K562 (cell line): Measurements from ENCODE around the gene ZNF775. TPM values are rescaled to one million over a fixed set of nuclear protein-coding genes. Genes with fewer than 3 reads are reported as not detected.

Experiments
- BCL6 ChIP-seq: fragments of 250-450 bp; sonication (Bioruptor Pico); IDR thresholded peaks from 2 replicates; pipeline ENCODE4 v1.4.0; 2020
- CHCHD3 ChIP-seq: fragments of 250-450 bp; sonication (Bioruptor Pico); IDR thresholded peaks from 2 replicates; pipeline ENCODE4 v2.1.2; 2022; ENCODE audit warnings: mild to moderate bottlenecking
- CREB1 ChIP-seq, 2 experiments: sonication (generic) in 1 of 2; formaldehyde crosslinking in 1 of 2; IDR thresholded peaks; 2 replicates each; pipeline versions ENCODE4 v1.6.1 to v1.8.0; 2012 to 2022; ENCODE audit warnings: inconsistent platforms in 1 of 2, mild to moderate bottlenecking in 1 of 2, missing genetic modification reagents in 1 of 2, moderate library complexity in 1 of 2
- CREB3 ChIP-seq: fragments of 450-650 bp; conservative IDR thresholded peaks from 2 replicates; pipeline ENCODE4 v1.6.1; 2016; ENCODE audit warnings: missing genetic modification characterization, low read depth, mild to moderate bottlenecking, missing compliant biosample characterization, moderate library complexity
- CREBBP ChIP-seq: IDR thresholded peaks from one replicate; pipeline ENCODE4 v1.6.1; 2012; ENCODE audit warnings: low read depth, mild to moderate bottlenecking, control low read depth, inconsistent platforms, low read length
- ETS2 ChIP-seq: IDR thresholded peaks from 2 replicates; pipeline ENCODE4 v1.6.1; 2016; ENCODE audit warnings: borderline replicate concordance, missing genetic modification characterization, mild to moderate bottlenecking, moderate library complexity, missing compliant biosample characterization; ENCODE audit not compliant: poor library complexity, severe bottlenecking
- HOXB6 ChIP-seq: fragments of 250-450 bp; sonication (Bioruptor Pico); IDR thresholded peaks from 2 replicates; pipeline ENCODE4 v1.5.1; 2022; ENCODE audit warnings: mild to moderate bottlenecking, borderline replicate concordance
- IRF2 ChIP-seq: sonication (generic); formaldehyde crosslinking; IDR thresholded peaks from 2 replicates; pipeline ENCODE4 v1.8.1; 2022; ENCODE audit warnings: mild to moderate bottlenecking, missing genetic modification reagents
- KDM1A ChIP-seq, 2 experiments: fragments of 450-650 bp; IDR thresholded peaks; 2 replicates each; pipeline ENCODE4 v1.6.1; 2016; ENCODE audit warnings: mild to moderate bottlenecking in 2 of 2
- LEF1 ChIP-seq: fragments of 450-650 bp; IDR thresholded peaks from 2 replicates; pipeline ENCODE4 v1.6.1; 2016; ENCODE audit warnings: mild to moderate bottlenecking
- NUFIP1 ChIP-seq: fragments of 450-650 bp; IDR thresholded peaks from 2 replicates; pipeline ENCODE4 v1.6.1; 2018; ENCODE audit not compliant: partially characterized antibody
- SAFB ChIP-seq: fragments of 200-400 bp; formaldehyde crosslinking; IDR thresholded peaks from 2 replicates; pipeline ENCODE4 v1.6.1; 2017; ENCODE audit warnings: low read depth, low read length, borderline replicate concordance
- SAFB2 ChIP-seq: fragments of 200-400 bp; formaldehyde crosslinking; IDR thresholded peaks from 2 replicates; pipeline ENCODE4 v1.6.1; 2018; ENCODE audit warnings: borderline replicate concordance, low read length, low read depth, moderate library complexity; ENCODE audit not compliant: severe bottlenecking
- THAP7 ChIP-seq: fragments of 250-450 bp; sonication (Bioruptor Pico); IDR thresholded peaks from 2 replicates; pipeline ENCODE4 v1.5.0; 2021
- WHSC1 ChIP-seq: IDR thresholded peaks from one replicate; pipeline ENCODE4 v1.6.1; 2012; ENCODE audit warnings: low read length, control low read depth, inconsistent platforms
- ZNF740 ChIP-seq, 3 experiments: fragments of 200-800 bp in 1 of 3; sonication (Bioruptor generic) in 1 of 3; sonication (generic) in 1 of 3; formaldehyde crosslinking in 1 of 3; IDR thresholded peaks; 2 replicates each; pipeline versions ENCODE4 v1.6.1 to v1.8.0; 2016 to 2022; ENCODE audit warnings: mild to moderate bottlenecking in 2 of 3, missing compliant biosample characterization in 2 of 3, missing genetic modification characterization in 2 of 3, missing genetic modification reagents in 1 of 3
- ZNF830 ChIP-seq: fragments of 250-450 bp; sonication (Bioruptor Pico); IDR thresholded peaks from 2 replicates; pipeline ENCODE4 v1.5.0; 2021; ENCODE audit warnings: mild to moderate bottlenecking
- polyA plus RNA-seq, 8 experiments: library from polyadenylated mRNA; depleted of rRNA in 4 of 8; stranded (reverse) in 5 of 8; unstranded in 3 of 8; fragments of >200 nt; fragmentation: Nextera tagmentation in 2 of 8; fragmentation: Illumina TruSeq in 1 of 8; extraction: Ambion mirVana in 2 of 8; extraction: Trizol in 1 of 8; gene quantifications; 2 replicates each; pipeline versions ENCODE4 v1.2.1 to v1.2.3, GENCODE V29; 2011 to 2014; ENCODE audit warnings: inconsistent platforms in 1 of 8, missing spikeins in 1 of 8
- total RNA-seq, 7 experiments: library from RNA; depleted of rRNA in 6 of 7; stranded (reverse); fragments of >200 nt in 6 of 7; fragmentation: Illumina TruSeq in 2 of 7; extraction: Trizol in 2 of 7; gene quantifications; 2 replicates each; pipeline versions ENCODE4 v1.2.1 to v1.2.3, GENCODE V29; 2011 to 2021; ENCODE audit warnings: low replicate concordance in 1 of 7
- TF ChIP-seq, protein P1 (sequence below): fragments of 250-450 bp; sonication (Bioruptor Pico); IDR thresholded peaks from 2 replicates; pipeline ENCODE4 v1.5.0; 2021; ENCODE audit warnings: mild to moderate bottlenecking, moderate library complexity
- TF ChIP-seq, protein P2 (sequence below): sonication (generic); formaldehyde crosslinking; IDR thresholded peaks from 2 replicates; pipeline ENCODE4 v1.8.1; 2022; ENCODE audit warnings: missing genetic modification reagents

Gene ZNF775
- total and polyA plus RNA-seq, 9 of the 15 experiments (the other 6 are each of a cell fraction or from before 2014, with no cell fraction given) = 0.04 to 18.7 (median 4.9) TPM

DNA sequence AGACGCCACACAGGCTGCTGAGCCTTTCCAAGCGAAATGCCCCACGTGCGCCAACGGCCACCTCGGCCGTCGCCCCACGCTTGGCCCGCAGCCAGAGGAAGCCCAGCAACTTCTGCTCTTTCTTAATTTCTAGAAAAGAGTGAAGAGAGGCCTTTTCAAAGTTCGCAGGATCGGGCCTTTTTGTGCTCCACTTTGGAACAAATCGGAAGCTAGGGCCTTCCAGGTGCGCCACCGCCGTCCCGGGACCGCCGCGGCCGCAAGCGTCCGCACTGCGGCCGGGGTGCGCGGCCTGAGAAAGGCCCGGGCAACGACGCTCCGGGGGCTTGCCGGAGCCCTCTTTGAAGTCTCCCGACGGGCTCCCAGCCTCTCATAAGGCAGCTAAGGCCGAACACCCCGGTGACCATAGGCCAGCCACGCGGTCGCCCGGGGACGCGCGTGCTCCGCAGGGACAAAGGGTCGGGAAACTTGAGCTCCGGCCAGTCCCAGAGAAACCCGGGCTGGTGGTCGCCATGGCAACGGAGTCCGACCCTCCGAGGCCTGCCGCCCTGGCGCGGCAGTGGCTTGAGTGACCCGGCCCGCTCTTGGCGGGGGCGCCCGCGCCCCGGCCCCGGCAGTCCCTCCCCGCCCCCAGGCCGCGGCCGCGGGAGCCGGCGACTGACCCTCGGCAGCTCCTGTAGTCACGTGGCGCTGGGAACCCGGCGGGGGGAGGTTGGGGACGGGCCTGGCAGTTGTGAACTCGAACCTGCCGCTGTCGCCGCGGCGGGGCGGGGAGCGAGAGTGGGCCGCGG lies 10.8 kb upstream of the ZNF775 start, which contains the start of gene REPIN1 (continued):
- TF ChIP-seq ZNF740 (CRISPR knock-in tag; IDR thresholded peaks at IDR 0.05) = no peak
- peak in 1 of 2 experiments; percentile 82; a peak in 2 of 4 replicates for TF ChIP-seq ZNF740 (tag; IDR thresholded peaks at IDR 0.05)
- TF ChIP-seq ZNF830 = peak; percentile 95
- no peak for TF ChIP-seq BCL6 (CRISPR knock-in tag)
- TF ChIP-seq HOXB6 = no peak
- no peak for TF ChIP-seq CREB1 (IDR thresholded peaks at IDR 0.05)
- no peak; the same call in 1 of the 2 replicates for TF ChIP-seq CREB1 (CRISPR knock-in tag; IDR thresholded peaks at IDR 0.05)
- TF ChIP-seq, protein P1, sequence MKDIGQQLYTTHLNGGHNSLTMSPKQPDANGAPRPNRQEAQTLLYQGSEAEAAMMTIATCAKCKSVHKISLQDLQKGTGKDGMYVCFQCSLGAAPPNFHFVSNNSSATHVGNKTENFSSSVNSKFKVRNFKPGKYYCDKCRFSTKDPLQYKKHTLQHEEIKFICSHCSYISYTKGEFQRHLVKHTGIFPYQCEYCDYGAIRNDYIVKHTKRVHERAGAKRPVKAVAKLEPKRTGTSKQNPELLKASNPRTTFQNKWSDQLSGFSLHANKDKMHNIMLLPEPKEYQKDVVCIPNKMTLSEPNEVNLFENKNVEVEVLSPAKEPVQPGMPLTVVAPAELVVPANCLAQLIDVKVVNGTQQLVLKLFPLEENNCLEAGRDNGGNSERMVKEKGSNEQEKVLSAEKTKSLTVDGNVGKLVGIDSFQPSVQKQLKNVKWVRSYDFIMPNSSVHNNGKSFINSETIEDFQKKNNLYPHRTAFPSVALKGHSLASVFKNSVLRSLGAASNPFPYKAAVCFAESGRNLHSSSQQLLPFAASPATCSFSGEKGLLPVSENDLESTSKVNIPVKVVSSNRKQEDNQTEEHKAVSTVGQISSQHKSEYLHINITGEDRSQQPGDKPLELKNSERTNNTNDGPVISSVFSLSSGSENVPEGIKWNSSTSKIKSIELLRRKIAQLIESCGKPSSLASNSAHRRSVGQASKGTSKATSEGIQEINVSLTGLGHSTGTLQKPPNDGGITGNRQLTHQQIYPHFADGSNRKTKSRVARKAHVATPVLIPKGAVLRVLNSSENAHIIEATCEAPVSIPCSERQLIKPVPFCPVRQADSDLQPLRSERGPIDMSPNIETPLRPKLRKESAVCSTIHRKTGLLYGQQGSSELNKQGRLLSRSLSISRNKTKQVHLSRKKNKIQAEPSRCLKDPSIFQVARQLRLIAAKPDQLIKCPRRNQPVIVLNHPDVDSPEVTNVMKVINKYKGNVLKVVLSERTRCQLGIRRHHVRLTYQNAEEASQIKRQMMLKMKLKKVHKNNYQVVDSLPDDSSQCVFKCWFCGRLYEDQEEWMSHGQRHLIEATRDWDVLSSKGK (CRISPR knock-in tag) = no peak
- no peak for TF ChIP-seq NUFIP1
- TF ChIP-seq THAP7 = 0 out of 2 replicates have a peak, but pooled peaks have one; percentile 27
- TF ChIP-seq CREB3 = peak; percentile 93
- no peak for TF ChIP-seq IRF2 (CRISPR knock-in tag)
- no peak for TF ChIP-seq CREBBP
- no peak; the same call in 1 of the 2 replicates for TF ChIP-seq CHCHD3 (CRISPR knock-in tag)
- no peak for TF ChIP-seq KDM1A (IDR thresholded peaks at IDR 0.05)
- 0 out of 2 replicates have a peak, but pooled peaks have one; percentile 51 for TF ChIP-seq LEF1
- TF ChIP-seq WHSC1 = no peak
- TF ChIP-seq SAFB2 = no peak
- TF ChIP-seq SAFB = peak; percentile 16; the same call in 1 of the 2 replicates
- TF ChIP-seq, protein P2, sequence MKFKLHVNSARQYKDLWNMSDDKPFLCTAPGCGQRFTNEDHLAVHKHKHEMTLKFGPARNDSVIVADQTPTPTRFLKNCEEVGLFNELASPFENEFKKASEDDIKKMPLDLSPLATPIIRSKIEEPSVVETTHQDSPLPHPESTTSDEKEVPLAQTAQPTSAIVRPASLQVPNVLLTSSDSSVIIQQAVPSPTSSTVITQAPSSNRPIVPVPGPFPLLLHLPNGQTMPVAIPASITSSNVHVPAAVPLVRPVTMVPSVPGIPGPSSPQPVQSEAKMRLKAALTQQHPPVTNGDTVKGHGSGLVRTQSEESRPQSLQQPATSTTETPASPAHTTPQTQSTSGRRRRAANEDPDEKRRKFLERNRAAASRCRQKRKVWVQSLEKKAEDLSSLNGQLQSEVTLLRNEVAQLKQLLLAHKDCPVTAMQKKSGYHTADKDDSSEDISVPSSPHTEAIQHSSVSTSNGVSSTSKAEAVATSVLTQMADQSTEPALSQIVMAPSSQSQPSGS (CRISPR knock-in tag) = no peak
- TF ChIP-seq ETS2 (tag) = peak; percentile 8
